Globus pallidus (tissue), 1 donor: ENCODE results near the gene SMG6.
"Not testable (repeated sequence)": the region's sequence is repeated elsewhere in the genome, so short reads cannot be mapped to it uniquely, and the experiment has no call there.

ENCODE experiments used
- DNase-seq: peaks from one replicate; pipeline ENCODE4 v3.0.0-alpha.2; 2015; ENCODE audit warnings: low spot score

SMG6 gene

DNA sequence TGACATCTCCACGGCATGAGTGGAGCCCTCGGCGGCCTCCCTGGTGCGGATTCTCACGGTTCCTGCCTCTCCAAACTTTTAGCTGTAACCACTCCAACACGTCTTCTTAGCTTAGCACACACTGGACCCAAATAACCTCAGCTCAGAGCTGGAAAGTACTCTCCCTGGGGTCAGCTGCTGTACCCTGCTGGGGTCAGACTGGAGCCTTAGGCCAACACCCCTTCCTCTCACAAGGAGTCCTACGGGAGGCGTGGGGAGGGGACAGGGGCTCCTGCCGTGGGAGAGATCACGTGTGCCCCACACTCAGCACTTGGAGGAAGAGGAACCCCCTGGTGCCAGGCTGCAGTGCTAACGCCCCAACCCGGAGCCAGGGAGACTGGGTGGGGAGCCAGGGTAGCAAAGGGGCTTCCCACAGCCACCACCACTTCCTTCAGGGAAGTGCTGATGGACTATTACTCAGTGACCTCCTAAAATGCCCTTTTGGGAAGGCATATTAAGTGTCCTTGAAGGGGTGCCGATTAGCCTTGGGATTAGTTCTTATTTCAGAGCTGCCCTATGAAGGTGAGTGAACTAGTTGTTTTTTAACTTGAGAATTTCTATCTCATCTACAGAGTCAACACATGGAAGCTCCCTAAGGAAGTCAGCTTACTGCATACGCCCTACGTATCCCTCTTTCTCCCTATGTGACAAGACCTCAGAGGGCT lies 124.6 kb downstream of the SMG6 start:
- DNase-seq = no peak

DNA sequence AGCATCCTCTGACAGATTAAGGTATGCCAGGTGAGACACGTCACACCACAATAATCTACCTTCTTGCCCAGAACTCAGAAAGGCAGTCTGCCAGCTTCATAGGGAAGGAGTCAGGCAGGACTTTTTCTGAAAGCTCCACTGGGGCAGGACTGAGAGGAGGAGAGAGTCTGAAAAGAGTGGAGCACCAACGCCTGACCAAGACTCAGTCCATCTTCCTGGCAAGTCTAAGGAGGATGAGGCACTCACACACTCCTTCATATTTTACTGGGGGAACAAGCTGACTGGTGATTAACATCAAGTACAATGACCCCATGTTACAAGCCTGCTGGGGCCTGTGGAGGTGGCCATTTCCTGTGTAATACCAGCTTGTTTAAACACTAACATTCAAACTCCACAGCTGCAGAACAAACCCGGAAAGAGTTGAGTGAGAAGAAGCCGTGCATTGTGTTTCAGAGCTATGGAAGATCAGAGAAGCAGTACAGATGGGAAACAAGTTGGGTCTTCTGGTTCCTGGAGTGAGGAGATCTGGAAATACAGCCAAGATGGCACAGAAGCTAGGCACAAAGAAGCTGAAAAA lies 126.3 kb downstream of the SMG6 start:
- no peak for DNase-seq

DNA sequence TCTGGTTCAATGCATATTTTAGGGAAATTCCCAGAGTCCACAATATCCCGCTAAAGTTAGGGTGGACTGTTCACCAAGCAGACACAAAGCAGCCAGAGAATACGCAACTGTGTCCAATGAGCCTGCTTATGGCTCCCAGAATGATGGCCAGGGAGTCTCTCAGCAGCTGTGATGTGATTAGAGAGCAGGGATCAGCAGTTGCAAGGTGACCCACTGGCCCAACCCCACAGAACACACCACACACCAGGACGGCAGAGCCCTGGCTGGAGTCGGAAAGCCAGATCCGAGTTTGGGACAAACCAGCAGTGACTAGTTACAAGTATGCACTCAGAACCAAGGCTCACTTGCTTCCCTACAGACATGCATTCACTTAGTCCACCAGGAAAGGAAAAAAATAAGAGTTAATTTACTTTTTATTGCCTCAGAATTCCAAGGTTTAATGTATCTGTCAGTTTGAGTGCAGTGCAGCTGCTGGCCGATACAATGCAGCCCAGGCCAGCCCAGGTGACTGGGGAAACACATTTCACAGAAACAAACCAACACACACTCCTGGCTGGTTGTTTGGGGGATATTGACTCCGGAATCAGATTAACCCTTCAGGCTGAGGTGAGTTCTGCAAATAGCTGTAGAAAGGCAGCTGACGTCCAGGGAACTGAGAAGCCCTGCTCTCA lies 127.0 kb downstream of the SMG6 start:
- DNase-seq = no peak

DNA sequence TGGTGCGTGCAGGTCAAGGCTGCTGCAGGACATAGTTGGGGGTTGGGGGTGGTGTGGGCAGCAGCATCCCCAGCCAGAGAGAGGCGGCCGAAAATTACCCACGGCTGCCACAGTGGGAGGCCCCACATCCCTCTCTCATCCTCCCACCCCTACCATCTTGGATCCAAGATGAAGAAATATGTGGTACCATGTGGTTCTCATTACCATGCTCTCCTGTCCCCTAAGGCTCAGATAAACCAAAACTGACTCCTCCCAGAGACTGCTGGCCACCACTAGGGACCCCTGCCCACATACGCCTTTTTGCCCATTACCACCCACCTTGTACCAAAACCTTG lies 128.3 kb downstream of the SMG6 start:
- DNase-seq = no peak

DNA sequence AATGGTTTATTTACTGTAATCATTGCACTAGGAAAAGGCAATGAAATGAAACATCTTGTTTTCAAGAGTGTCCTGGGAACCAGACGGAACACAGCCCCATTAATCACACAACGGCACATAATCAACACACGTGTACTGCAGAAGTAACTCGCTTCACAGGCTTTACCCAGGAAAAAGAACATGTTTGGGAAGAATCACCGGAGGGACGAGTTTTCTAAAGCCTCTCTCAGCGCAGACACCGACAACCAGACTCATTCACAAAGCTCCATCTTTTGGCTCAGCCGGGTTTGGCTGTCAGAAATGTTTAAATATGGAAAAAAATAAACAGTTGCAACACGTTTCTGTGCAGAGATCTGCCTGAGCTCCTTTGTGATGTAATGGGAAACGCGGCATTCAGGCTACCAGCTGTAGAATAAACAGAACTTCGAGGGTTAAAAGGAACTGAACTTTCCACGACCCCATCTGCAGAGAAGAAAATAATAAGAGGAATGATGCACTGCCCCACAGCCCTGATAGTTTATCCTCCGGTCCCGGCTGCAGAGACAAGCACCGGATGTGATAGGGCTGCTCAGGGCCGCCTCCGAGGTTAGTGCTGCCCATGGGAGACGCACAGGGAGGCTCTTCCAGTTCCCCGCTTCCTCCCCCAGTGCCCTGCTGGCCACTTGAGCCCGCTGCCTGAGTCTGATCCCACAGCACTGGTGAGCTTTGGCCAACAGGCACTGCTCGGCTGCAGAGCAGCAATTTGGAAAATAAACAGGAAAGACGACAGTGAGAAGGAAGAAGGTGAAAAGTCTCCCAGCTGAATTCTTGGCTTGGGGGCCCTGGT lies 128.9 kb downstream of the SMG6 start:
- DNase-seq = no peak

DNA sequence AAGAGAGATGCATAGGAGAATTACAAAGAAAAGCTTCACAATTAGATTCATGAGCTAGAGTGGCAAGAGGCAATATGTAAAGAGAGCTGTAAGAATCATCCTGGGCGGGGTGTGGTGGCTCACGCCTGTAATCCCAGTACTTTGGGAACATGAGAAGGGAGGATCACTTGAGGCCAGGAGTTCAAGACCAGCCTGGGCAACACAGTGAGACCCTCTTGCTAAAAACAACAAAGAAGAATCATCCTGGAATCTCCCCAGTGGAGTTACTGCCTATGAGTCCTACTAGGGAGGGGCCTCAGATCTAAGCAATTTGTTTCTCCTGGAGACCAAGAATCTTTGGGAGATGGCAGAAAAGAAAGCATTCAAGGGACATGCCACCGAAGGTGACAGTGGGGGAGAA lies 129.6 kb downstream of the SMG6 start:
- DNase-seq = no peak

DNA sequence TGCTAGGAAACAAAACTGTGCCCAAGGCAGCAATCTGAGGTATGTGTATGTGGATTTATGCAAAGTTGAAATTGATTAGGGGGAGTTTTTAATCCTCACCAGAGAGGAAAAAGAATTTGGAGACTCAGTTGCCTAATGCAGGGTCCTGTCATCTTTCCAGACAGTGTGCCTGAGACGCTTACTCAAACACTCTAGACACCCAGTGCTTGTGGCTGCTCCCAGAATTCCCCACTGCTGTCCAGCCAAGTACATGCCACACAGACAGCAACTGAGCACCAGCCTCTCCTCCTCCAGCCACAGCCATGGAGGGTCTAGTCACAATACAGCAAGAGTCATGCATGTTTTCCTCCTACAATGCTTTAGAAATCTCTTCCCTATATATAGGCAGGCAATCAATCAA lies 130.6 kb downstream of the SMG6 start:
- DNase-seq = no peak

DNA sequence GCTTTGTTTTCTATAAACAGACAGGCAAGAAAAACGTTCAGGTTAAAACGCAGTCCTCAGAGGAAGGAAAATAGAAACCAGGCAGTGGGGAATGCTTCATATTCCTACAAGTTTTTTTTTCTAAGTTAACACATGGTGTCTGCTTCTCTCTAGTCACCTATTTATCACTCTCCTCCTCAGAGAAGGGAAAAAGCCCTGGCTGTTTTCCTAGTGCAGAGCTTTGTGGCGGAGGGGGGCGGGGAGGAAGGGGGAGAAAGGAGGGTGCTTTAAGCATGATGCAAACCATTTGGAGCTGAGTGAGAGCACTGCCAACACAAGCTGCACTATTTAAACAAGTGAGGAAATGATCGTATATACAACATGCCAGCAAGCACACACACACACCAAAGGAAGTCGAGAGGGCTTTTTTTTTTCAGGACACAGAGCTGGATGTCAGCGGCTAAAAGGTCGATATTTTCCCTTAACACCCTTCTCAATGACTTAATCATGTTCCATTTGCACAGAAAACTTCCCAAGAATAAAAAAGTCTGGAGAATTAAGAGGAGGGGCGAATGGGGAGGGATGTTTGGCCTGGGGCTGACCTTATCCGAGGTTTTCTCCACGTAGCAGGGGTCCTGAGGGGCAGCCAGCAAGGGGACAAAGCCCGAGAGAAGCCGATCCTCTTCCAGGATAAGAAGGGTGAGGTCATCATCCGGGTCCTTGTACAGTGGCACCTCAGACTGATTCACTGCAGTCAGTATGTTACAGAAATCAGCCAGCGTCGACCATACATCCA lies 131.3 kb downstream of the SMG6 start:
- DNase-seq = peak; percentile 64

DNA sequence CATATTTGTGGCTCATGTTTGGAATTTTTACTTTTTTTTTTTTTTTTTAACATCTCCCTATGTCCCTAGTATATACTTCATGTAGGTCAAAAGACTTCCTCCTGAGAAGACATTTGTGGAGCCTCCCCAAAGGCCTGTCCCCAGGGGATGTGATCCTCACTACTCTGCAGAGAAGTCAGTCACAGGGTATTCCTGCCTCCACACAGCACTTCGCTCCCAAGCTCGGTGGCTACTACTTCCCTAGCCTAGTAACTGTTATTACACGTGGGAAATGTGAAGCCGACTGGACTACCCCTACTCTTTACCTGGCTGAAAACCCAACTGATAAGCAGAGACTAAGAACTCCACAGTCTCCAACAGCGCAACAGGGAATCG lies 131.9 kb downstream of the SMG6 start:
- DNase-seq = no peak

DNA sequence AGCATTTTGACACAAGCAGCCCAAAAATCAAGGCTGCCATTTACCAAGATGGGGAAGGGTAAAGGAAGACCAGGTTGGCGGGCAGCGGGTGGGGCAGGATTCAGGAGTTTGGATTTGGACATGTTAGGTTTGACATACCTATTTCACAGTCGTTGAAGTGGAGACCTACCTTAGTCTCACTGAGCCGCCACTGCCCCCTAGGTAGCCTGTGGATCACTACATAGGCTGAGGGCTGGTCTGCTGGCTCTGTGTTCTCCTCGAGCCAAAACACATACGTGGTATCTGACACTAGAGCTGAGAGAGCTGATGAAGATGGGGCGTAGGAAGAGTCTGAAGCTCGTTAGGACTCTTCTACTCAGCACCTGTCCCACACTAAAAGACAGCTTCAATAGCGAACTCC lies 133.6 kb downstream of the SMG6 start:
- no peak for DNase-seq

DNA sequence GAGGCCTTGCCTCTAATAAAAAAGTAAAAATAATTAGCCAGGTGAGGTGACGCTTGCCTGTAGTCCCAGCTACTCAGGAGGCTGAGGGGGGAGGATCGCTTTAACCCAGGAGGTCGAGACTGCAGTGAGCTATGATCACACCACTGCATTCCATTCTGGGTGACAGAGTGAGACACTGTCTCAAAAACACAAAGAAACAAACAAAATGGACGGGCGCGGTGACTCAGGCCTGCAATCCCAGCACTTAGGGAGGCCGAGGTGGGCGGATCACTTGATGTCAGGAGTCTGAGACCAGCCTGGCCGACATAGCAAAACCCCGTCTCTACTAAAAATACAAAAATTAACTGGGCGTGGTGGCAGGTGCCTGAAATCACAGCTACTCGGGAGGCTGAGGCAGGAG lies 137.9 kb downstream of the SMG6 start:
- DNase-seq = not testable (repeated sequence)

DNA sequence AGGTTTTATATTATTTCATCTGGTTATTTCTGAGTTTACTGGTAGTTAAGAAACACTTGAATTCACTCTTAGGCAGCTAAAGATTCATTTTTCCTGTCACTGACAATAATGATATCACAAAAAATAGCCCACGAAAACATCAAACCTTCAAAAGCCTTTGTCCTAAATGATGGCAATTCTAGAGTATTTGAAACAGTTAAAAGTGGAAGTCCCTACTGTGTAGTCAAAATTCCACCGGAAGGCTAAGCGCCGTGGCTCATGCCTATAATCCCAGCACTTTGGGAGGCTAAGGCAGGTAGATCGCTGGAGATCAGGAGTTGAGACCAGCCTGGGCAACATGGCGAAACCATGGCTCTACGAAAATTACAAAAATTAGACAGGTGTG lies 145.2 kb downstream of the SMG6 start:
- no peak for DNase-seq

DNA sequence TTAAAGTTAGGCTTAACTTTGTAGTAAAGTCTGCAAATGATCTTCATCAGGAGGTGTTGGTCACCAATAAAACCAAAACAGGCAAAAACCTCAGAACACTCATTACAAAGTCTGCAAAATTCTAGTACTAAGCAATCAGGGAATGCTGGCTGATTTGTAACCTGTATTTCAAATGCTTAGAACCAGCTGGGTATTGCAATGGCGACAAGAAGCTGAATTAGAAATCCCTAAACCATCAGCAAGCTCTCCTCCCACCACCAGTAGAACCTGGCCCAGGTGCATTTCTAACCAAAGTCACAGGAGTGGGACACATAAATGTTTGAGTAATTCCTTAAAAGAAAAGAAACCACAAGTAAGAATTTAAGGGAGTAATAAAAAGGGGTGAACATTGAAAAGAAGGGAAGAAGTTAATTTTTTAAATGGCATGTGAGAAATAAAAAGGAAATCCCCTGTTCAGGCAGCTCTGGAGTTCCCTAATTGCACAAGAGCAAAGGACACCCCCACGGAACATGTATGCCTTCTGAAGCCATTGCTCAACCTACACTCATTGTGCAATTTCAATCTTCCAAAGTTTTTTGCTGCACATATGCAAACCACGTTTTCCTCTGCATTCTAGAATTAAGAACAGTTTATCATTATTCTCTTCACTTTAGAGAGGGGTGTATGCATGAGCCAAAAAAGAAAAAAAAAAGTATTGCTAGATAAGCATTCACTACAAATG lies 145.8 kb downstream of the SMG6 start:
- no peak for DNase-seq

DNA sequence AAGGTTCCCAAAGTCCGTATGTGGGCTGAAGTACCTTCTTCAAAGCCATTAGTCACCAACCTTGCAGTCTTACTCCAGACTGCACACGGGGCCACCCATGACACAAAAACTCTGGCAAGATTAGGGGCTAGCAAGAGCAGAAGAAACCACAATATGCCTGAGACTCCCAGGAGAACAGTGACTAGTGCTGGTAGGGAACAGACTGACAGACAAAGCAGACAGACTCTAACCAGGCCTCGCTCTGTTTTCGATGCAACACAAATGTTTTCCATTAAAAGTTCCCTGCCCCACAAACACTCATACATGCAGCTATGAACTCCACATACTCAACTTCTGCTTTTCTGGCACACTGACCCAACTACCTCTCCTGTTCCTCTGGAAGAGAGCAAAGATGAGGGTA lies 146.5 kb downstream of the SMG6 start:
- no peak for DNase-seq

DNA sequence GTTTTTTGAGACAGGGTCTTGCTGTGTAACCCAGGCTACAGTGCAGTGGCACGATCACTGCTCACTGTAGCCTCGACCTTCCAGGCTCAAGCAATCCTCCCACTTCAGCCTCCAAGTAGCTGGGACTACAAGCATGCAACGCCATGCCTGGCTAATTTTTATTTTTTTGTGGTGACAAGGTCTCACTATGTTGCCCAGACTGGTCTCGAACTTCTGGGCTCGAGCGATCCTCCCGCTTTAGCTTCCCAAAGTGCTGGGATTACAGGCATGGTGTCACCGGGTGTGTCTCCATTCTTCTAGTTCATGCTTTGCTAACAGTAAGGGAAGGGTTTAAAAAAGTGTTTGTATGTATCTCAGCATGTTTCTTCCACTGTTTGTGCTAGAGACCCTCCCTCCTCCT lies 146.9 kb downstream of the SMG6 start:
- DNase-seq = no peak

DNA sequence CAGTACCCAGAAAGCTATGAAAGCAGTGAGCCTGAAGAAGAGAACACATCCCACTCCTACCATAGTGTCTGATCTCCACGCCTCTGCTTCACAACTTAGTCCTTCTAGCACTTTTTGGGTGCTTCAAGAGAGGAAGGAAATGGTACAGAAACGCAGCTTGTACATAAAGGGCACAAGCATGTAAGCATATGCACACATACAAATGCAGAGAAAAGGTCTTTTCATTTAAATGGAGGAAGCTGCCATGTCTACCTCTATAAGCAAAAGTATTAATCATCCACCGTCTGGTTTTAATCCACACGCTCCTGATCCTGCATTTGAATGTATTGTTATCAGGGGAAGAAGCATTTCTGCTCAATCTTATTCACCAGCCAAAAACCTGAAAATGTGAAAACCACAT lies 148.0 kb downstream of the SMG6 start:
- no peak for DNase-seq

DNA sequence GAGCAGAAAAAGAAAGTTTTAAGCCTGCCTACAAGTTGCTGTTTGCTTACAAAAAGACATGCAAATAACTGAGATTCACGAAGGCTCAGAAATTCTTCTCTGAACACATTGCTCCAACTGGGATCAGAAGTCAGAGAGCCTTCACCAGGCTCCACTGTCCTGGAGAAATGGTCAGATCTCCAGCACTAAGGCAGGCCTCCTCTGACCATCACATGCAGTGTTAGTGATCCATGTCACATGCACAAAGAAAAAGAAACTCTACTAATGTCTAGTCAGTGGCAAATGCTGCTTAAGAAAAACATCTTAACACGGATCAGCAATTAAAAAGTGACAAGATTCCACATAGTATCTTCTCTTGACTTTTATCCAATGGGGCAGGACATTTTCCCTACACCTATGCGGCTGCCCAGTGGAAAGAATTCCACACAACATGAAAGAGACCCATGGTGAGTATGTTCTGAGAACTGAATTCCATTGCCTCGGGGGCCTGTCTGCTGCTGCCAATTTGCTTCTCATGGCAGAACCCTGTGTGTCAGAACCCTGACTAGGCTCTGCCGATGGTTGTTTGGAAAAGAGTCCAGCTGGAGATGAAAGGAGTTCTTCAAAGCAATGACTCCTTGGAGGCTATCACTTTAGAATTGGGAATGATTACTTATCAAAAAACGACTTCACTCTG lies 152.1 kb downstream of the SMG6 start:
- DNase-seq = no peak

DNA sequence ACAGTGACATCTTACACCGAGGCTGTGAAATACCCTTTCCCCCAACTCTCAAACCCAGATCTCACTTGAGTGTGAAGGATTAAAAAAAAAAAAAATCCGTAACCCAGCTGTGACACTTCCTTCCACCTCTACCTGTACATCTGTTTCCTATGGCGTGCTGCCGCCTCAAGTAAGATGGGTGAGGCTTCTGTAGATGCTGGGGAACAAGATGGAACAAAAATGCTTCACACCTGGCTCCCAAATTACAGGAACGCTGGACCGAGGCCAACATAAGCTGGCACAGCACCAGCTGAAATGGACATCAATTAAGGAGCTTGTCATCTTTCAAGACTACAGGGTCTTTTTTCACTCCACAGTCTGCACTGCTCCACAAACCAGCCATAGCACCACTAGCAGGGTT lies 152.8 kb downstream of the SMG6 start:
- no peak for DNase-seq

DNA sequence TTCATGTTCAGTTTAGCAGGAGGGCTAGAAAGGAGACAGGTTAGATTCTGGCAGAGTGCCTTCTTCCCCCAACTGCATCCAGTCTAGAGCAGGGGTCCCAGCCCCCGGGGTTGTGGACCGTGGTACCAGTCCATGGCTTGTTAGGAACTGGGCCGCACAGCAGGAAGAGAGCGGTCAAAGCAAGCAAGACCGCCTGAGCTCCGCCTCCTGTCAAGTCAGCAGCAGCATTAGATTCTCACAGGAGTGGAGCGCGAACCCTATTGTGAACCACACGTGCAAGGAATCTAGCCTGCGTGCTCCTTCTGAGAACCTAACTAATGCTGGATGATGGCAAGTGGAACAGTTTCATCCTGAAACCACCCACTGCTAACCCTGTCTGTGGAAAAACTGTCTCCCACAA lies 153.7 kb downstream of the SMG6 start:
- no peak for DNase-seq

DNA sequence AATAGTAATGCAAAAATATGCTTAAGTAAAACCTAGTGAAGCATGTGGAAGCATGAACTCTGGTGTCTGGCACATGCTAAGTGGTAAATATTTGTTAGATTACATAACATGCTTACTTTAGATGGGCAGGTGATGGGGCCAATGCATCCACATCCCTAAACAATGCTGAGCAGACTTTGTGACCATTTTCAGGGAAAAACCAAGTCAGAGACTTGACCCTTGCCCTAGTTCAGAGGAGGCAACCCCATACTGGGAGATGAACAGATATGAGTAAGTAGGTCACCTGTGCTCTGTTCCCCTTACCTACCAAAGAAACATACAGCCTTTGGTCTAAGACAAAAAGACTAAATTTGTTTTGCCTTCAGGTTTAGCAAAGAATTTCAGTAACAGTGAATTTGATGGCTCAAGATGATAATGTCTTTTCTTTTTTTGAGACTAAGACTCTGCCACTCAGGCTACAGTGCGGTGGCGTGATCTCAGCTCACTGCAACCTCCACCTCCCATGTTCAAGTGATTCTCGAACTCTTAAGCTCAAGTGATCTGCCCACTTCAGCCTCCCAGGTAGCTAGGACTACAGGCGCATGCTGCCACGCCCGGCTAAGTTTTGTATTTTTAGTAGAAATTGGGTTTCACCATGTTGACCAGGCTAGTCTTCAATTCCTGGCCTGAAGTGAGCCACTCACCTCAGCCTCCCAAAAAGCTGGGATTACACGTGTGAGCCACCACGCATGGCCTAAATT lies 157.3 kb downstream of the SMG6 start:
- DNase-seq = no peak
